IMR-90 (cell line): ENCODE data around the gene NYAP1. TPM values are rescaled to one million over a fixed set of nuclear protein-coding genes. Genes with fewer than 3 reads are reported as not detected.

ENCODE experiments used
- ATAC-seq: fragments of 200-7000 bp; cut with Tn5 transposase; 2 replicates; pipeline ENCODE4 v1.9.1; 2020; ENCODE audit warnings: low read depth, mild to moderate bottlenecking, moderate library complexity
- BruUV-seq: library from RNA; stranded (reverse); fragments of 400-500 nt; replicated peaks from 2 replicates; lab custom pipeline; 2021; lab: Mats Ljungman, UMichigan
- CTCF ChIA-PET: fragments of 300-600 bp; formaldehyde crosslinking; extraction: SDS; loops from one replicate; lab custom pipeline; 2021; ENCODE audit warnings: antibody characterized with exemption; lab: Yijun Ruan, JAX
- POLR2A ChIA-PET: fragments of 300-600 bp; sonication (Branson Sonifier 250); formaldehyde crosslinking; loops from one replicate; lab custom pipeline; 2022; ENCODE audit warnings: antibody characterized with exemption; ENCODE audit not compliant: unreplicated experiment; lab: Charles Lee
- DNase-seq: peaks from one replicate; pipeline ENCODE4 v3.0.0; 2013
- H2AFZ ChIP-seq: replicated peaks from 2 replicates; pipeline ENCODE3; 2013; ENCODE audit warnings: low read length, mild to moderate bottlenecking; ENCODE audit not compliant: poor library complexity
- H2AK5ac ChIP-seq: 2 replicates; pipeline ENCODE4 v1.6.1; 2013; ENCODE audit warnings: low read depth, low read length, inconsistent platforms
- H2AK9ac ChIP-seq: replicated peaks from 2 replicates; pipeline ENCODE3; 2013; ENCODE audit warnings: mild to moderate bottlenecking, low read depth, low read length, moderate library complexity; ENCODE audit not compliant: poor library complexity
- H2BK120ac ChIP-seq: 2 replicates; pipeline ENCODE4 v1.6.1; 2013; ENCODE audit warnings: low read depth, low read length, inconsistent platforms
- H2BK15ac ChIP-seq: 3 replicates; pipeline ENCODE4 v1.6.1; 2013; ENCODE audit warnings: low read depth, low read length, inconsistent platforms
- H2BK20ac ChIP-seq: 2 replicates; pipeline ENCODE4 v1.6.1; 2013; ENCODE audit warnings: low read depth, mild to moderate bottlenecking, inconsistent platforms, low read length, moderate library complexity
- H2BK5ac ChIP-seq: 2 replicates; pipeline ENCODE4 v1.6.1; 2013; ENCODE audit warnings: mild to moderate bottlenecking, low read depth, low read length, inconsistent platforms; ENCODE audit not compliant: poor library complexity, severe bottlenecking
- H3K14ac ChIP-seq: replicated peaks from 2 replicates; pipeline ENCODE4 v1.6.1; 2013; ENCODE audit warnings: low read depth, low read length, inconsistent platforms
- H3K18ac ChIP-seq: 2 replicates; pipeline ENCODE4 v1.6.1; 2013; ENCODE audit warnings: low read depth, low read length, control low read depth
- H3K23ac ChIP-seq: 2 replicates; pipeline ENCODE4 v1.6.1; 2013; ENCODE audit warnings: low read depth, low read length, inconsistent platforms
- H3K27ac ChIP-seq: 2 replicates; pipeline ENCODE4 v1.5.1; 2013; ENCODE audit warnings: mild to moderate bottlenecking, control low read depth, low read length; ENCODE audit not compliant: insufficient read depth
- H3K27me3 ChIP-seq: 2 replicates; pipeline ENCODE4 v1.6.1; 2013; ENCODE audit warnings: low read length; ENCODE audit not compliant: control insufficient read depth, insufficient read depth
- H3K36me3 ChIP-seq: 2 replicates; pipeline ENCODE4 v1.6.1; 2013; ENCODE audit warnings: low read length, mixed read lengths; ENCODE audit not compliant: control insufficient read depth, insufficient read depth
- H3K4ac ChIP-seq: 2 replicates; pipeline ENCODE4 v1.6.1; 2013; ENCODE audit warnings: low read depth, low read length, inconsistent platforms
- H3K4me1 ChIP-seq: 2 replicates; pipeline ENCODE4 v1.6.1; 2013; ENCODE audit warnings: low read length, mixed read lengths; ENCODE audit not compliant: control insufficient read depth, insufficient read depth
- H3K4me2 ChIP-seq: 2 replicates; pipeline ENCODE4 v1.6.1; 2013; ENCODE audit warnings: low read depth, mild to moderate bottlenecking, control low read depth, low read length, moderate library complexity
- H3K4me3 ChIP-seq: 2 replicates; pipeline ENCODE4 v1.5.1; 2013; ENCODE audit warnings: low read depth, mild to moderate bottlenecking, control low read depth, low read length, moderate library complexity; ENCODE audit not compliant: insufficient read depth
- H3K56ac ChIP-seq: 2 replicates; pipeline ENCODE4 v1.6.1; 2013; ENCODE audit warnings: low read length, inconsistent platforms; ENCODE audit not compliant: insufficient read depth; ENCODE audit errors: extremely low read depth
- H3K79me1 ChIP-seq, 2 experiments: 2 replicates each; pipeline ENCODE4 v1.6.1; 2013; ENCODE audit warnings: low read length in 2 of 2, inconsistent platforms in 1 of 2, low read depth in 1 of 2
- H3K9ac ChIP-seq: 2 replicates; pipeline ENCODE4 v1.6.1; 2013; ENCODE audit warnings: low read depth, low read length, control low read depth
- H3K9me1 ChIP-seq: 2 replicates; pipeline ENCODE4 v1.6.1; 2013; ENCODE audit warnings: low read length, inconsistent platforms; ENCODE audit not compliant: insufficient read depth
- H3K9me3 ChIP-seq: 2 replicates; pipeline ENCODE4 v1.6.1; 2013; ENCODE audit warnings: low read length; ENCODE audit not compliant: control insufficient read depth, insufficient read depth
- H4K20me1 ChIP-seq: 2 replicates; pipeline ENCODE4 v1.6.1; 2013; ENCODE audit warnings: low read length, inconsistent platforms; ENCODE audit not compliant: insufficient read depth
- H4K5ac ChIP-seq: 2 replicates; pipeline ENCODE4 v1.6.1; 2013; ENCODE audit warnings: mild to moderate bottlenecking, low read depth, low read length, control low read depth
- H4K8ac ChIP-seq, 2 experiments: 2 replicates each; pipeline ENCODE4 v1.6.1; 2013; ENCODE audit warnings: low read depth in 2 of 2, low read length in 2 of 2, control low read depth in 1 of 2, inconsistent platforms in 1 of 2
- H4K91ac ChIP-seq: 2 replicates; pipeline ENCODE4 v1.6.1; 2013; ENCODE audit warnings: low read depth, low read length, inconsistent platforms; ENCODE audit not compliant: insufficient read depth
- BHLHE40 ChIP-seq: fragments of 150-350 bp; IDR thresholded peaks from 2 replicates; pipeline ENCODE4 v1.6.1; 2016; ENCODE audit warnings: mild to moderate bottlenecking, low read depth, low read length
- CEBPB ChIP-seq: IDR thresholded peaks from 2 replicates; pipeline ENCODE4 v1.6.1; 2012; ENCODE audit warnings: low read depth, low read length, improper control_type of control experiment
- CHD1 ChIP-seq: IDR thresholded peaks from 2 replicates; pipeline ENCODE4 v1.6.1; 2012; ENCODE audit warnings: low read depth, low read length, improper control_type of control experiment
- ELK1 ChIP-seq: fragments of 150-350 bp; IDR thresholded peaks from 2 replicates; pipeline ENCODE4 v1.6.1; 2016; ENCODE audit warnings: low read depth, mild to moderate bottlenecking, low read length, moderate library complexity, borderline replicate concordance
- MAFK ChIP-seq: IDR thresholded peaks from 2 replicates; pipeline ENCODE4 v1.6.1; 2012; ENCODE audit warnings: low read depth, low read length, improper control_type of control experiment
- MAZ ChIP-seq: IDR thresholded peaks from 2 replicates; pipeline ENCODE4 v1.6.1; 2012; ENCODE audit warnings: low read depth, mild to moderate bottlenecking, low read length, improper control_type of control experiment, moderate library complexity, borderline replicate concordance
- MXI1 ChIP-seq: IDR thresholded peaks from 2 replicates; pipeline ENCODE4 v1.6.1; 2012; ENCODE audit warnings: low read depth, mild to moderate bottlenecking, low read length, moderate library complexity, borderline replicate concordance
- RAD21 ChIP-seq: IDR thresholded peaks from 2 replicates; pipeline ENCODE4 v1.6.1; 2012; ENCODE audit warnings: low read length, improper control_type of control experiment
- RFX5 ChIP-seq: IDR thresholded peaks from 2 replicates; pipeline ENCODE4 v1.8.0; 2012; ENCODE audit warnings: low read depth, mild to moderate bottlenecking, low read length, moderate library complexity
- SMC3 ChIP-seq: fragments of 150-350 bp; IDR thresholded peaks from 2 replicates; pipeline ENCODE4 v1.6.1; 2016; ENCODE audit warnings: low read depth, mild to moderate bottlenecking, antibody characterized with exemption, low read length, moderate library complexity
- USF2 ChIP-seq: fragments of 150-350 bp; IDR thresholded peaks from 2 replicates; pipeline ENCODE4 v1.6.1; 2017; ENCODE audit warnings: mild to moderate bottlenecking, antibody characterized with exemption, low read length, low read depth
- WGBS, 2 experiments: methylation state at CpG; one replicate each; pipeline versions ENCODE4 v1.1.5 to v1.1.7; 2013; ENCODE audit warnings: missing lambda C conversion rate in 2 of 2; ENCODE audit not compliant: insufficient read length in 1 of 2; ENCODE audit errors: extremely low coverage in 2 of 2; 5-methylcytosine and 5-hydroxymethylcytosine counted together
- dilution Hi-C: fragments of 300-500 bp; cut with HindIII; formaldehyde crosslinking; loops from one replicate; pipeline ENCODE4 v1.14.3; 2018; ENCODE audit warnings: low sequenced_read_pairs; ENCODE audit not compliant: unreplicated experiment
- in situ Hi-C: fragments of 300-500 bp; cut with MboI; formaldehyde crosslinking; loops from 3 replicates; pipeline ENCODE4 v1.14.3; 2019; ENCODE audit warnings: low sequenced_read_pairs, inconsistent platforms, mixed read lengths
- intact Hi-C: fragments of 100-400 bp; cut with micrococcal nuclease; formaldehyde crosslinking; loops from 2 replicates; pipeline ENCODE4 v1.10.0; 2022
- polyA plus RNA-seq, 3 experiments: library from polyadenylated mRNA; depleted of rRNA; stranded (reverse); fragments of >200 nt; gene quantifications; 2 replicates each; pipeline ENCODE4 v1.2.3, GENCODE V29; 2012; ENCODE audit warnings: low replicate concordance in 1 of 3
- total RNA-seq: library from RNA; depleted of rRNA; stranded (reverse); fragments of >200 nt; gene quantifications from 2 replicates; pipeline ENCODE4 v1.2.3, GENCODE V29; 2012

NYAP1 gene
- total and polyA plus RNA-seq, 2 of the 4 experiments (the other 2 are of a cell fraction), result 0.18 to 1.3 TPM

GRCh38 chr7:100471021-100471420 lies 12.7 kb upstream of the NYAP1 start:
- WGBS, 2 experiments, result no CpG with 5 or more reads among the region's 4 CpGs
- no peak overlapping the region for H3K18ac ChIP-seq
- H3K4me3 ChIP-seq, result no peak overlapping the region
- H2AK5ac ChIP-seq, result no peak overlapping the region
- ChIA-PET POLR2A (interaction anchor here (0.6 kb wide), 1 partner anchor 35 kb away, joined by 5 read pairs; no protein-coding TSS in a partner anchor), CTCF (no interaction called here)
- H3K23ac ChIP-seq, result no peak overlapping the region
- dilution Hi-C loops (no loop called here), in situ Hi-C loops (loop anchor here (5.0 to 25.0 kb wide), 3 partner anchors 91 to 391 kb away; partner anchors contain the start of genes GNB2, SLC12A9 and TRIP6), intact Hi-C loops (no loop called here)
- H4K91ac ChIP-seq, result no peak overlapping the region
- no peak overlapping the region for H3K4me2 ChIP-seq
- H3K4ac ChIP-seq, result no peak overlapping the region
- H4K20me1 ChIP-seq, result peaks cover 21% of the 10 kb centered on the region
- no peak overlapping the region for H3K27ac ChIP-seq
- BruUV-seq, result no TSS peak
- no peak overlapping the region for H2BK5ac ChIP-seq
- H3K79me1 ChIP-seq, result peaks cover 16 to 49% of the 10 kb centered on the region in 2 experiments; a peak in 3 of 4 replicates
- H3K9me3 ChIP-seq, result no peaks in the 10 kb centered on the region
- no peak overlapping the region for H2BK20ac ChIP-seq
- no peak overlapping the region for H4K5ac ChIP-seq
- H2BK120ac ChIP-seq, result no peak overlapping the region
- H2AK9ac ChIP-seq, result peak overlapping the region; percentile 25
- H2BK15ac ChIP-seq, result no peak overlapping the region
- ATAC-seq (no peak), DNase-seq (no peak)
- no peak overlapping the region for H4K8ac ChIP-seq
- TF ChIP-seq MAFK (no peak), ELK1 (no peak), RAD21 (no peak), MAZ (no peak), SMC3 (no peak), CHD1 (no peak), MXI1 (no peak), RFX5 (no peak), USF2 (no peak), CEBPB (no peak), BHLHE40 (no peak)
- no peak overlapping the region for H3K9ac ChIP-seq
- H2AFZ ChIP-seq, result no peak overlapping the region
- H3K27me3 ChIP-seq, result no peaks in the 10 kb centered on the region
- H3K14ac ChIP-seq, result no peak overlapping the region
- peaks cover 8% of the 10 kb centered on the region for H3K4me1 ChIP-seq
- H3K56ac ChIP-seq, result no peak overlapping the region
- no peaks in the 10 kb centered on the region for H3K9me1 ChIP-seq
- H3K36me3 ChIP-seq, result peaks cover 45% of the 10 kb centered on the region; the same call in 1 of the 2 replicates
